H9 (cell line): ENCODE measurements around the gene RPL27. TPM values are rescaled to one million over a fixed set of nuclear protein-coding genes. Genes with fewer than 3 reads are reported as not detected.
A peak's percentile ranks its signal among the peaks of the same experiment; 100 is the strongest.

ENCODE experiments used
- DNase-seq: peaks from one replicate; pipeline ENCODE4 v3.0.0-alpha.2; 2017
- H2AFZ ChIP-seq: one replicate; pipeline ENCODE4 v1.6.1; 2013; ENCODE audit warnings: mild to moderate bottlenecking, low read length, control low read depth, moderate library complexity
- H2AK5ac ChIP-seq: 2 replicates; pipeline ENCODE4 v1.6.1; 2013; ENCODE audit warnings: low read length, control low read depth, mixed read lengths; ENCODE audit not compliant: insufficient read length
- H2BK120ac ChIP-seq: one replicate; pipeline ENCODE4 v1.6.1; 2013; ENCODE audit warnings: low read depth, mild to moderate bottlenecking, low read length, control low read depth, inconsistent platforms; ENCODE audit not compliant: poor library complexity, severe bottlenecking
- H2BK12ac ChIP-seq: 2 replicates; pipeline ENCODE4 v1.6.1; 2013; ENCODE audit warnings: low read length, control low read depth, mixed read lengths, low read depth; ENCODE audit not compliant: insufficient read length
- H2BK15ac ChIP-seq: 2 replicates; pipeline ENCODE4 v1.6.1; 2013; ENCODE audit warnings: low read depth, low read length, control low read depth
- H2BK20ac ChIP-seq: one replicate; pipeline ENCODE4 v1.6.1; 2013; ENCODE audit warnings: low read depth, mild to moderate bottlenecking, low read length, control low read depth, inconsistent platforms; ENCODE audit not compliant: poor library complexity, severe bottlenecking
- H2BK5ac ChIP-seq: 2 replicates; pipeline ENCODE4 v1.6.1; 2013; ENCODE audit warnings: low read length, control low read depth, mixed read lengths; ENCODE audit not compliant: insufficient read length
- H3K14ac ChIP-seq: 2 replicates; pipeline ENCODE4 v1.6.1; 2013; ENCODE audit warnings: low read length, control low read depth; ENCODE audit not compliant: insufficient read depth
- H3K18ac ChIP-seq: 2 replicates; pipeline ENCODE4 v1.6.1; 2013; ENCODE audit warnings: low read depth, mild to moderate bottlenecking, mixed read lengths, low read length, control low read depth; ENCODE audit not compliant: insufficient read length
- H3K23ac ChIP-seq: 2 replicates; pipeline ENCODE4 v1.6.1; 2013; ENCODE audit warnings: low read length, control low read depth, mixed read lengths, low read depth; ENCODE audit not compliant: insufficient read length
- H3K23me2 ChIP-seq: 2 replicates; pipeline ENCODE4 v1.6.1; 2013; ENCODE audit warnings: low read depth, mild to moderate bottlenecking, mixed read lengths, low read length, control low read depth; ENCODE audit not compliant: insufficient read length, poor library complexity, severe bottlenecking
- H3K27ac ChIP-seq: 2 replicates; pipeline ENCODE4 v1.5.1; 2013; ENCODE audit warnings: low read length, control low read depth, mixed read lengths, low read depth; ENCODE audit not compliant: insufficient read length
- H3K27me3 ChIP-seq: 2 replicates; pipeline ENCODE4 v1.6.1; 2013; ENCODE audit warnings: low read length, control low read depth, inconsistent platforms; ENCODE audit not compliant: insufficient read depth
- H3K4ac ChIP-seq: 2 replicates; pipeline ENCODE4 v1.6.1; 2013; ENCODE audit warnings: low read depth, mild to moderate bottlenecking, control low read depth, inconsistent platforms, low read length, moderate library complexity
- H3K4me1 ChIP-seq: 2 replicates; pipeline ENCODE4 v1.6.1; 2013; ENCODE audit warnings: low read length, control low read depth, inconsistent platforms; ENCODE audit not compliant: insufficient read depth
- H3K4me2 ChIP-seq: 2 replicates; pipeline ENCODE4 v1.6.1; 2013; ENCODE audit warnings: low read length, control low read depth, mixed read lengths; ENCODE audit not compliant: insufficient read length, insufficient read depth
- H3K56ac ChIP-seq: 2 replicates; pipeline ENCODE4 v1.6.1; 2013; ENCODE audit warnings: low read depth, mild to moderate bottlenecking, mixed read lengths, low read length, control low read depth; ENCODE audit not compliant: insufficient read length
- H3K79me1 ChIP-seq: 2 replicates; pipeline ENCODE4 v1.6.1; 2013; ENCODE audit warnings: low read depth, mild to moderate bottlenecking, moderate library complexity, low read length, control low read depth, inconsistent platforms; ENCODE audit not compliant: insufficient read depth, poor library complexity, severe bottlenecking
- H3K79me2 ChIP-seq: 2 replicates; pipeline ENCODE4 v1.6.1; 2013; ENCODE audit warnings: low read length, control low read depth, inconsistent platforms; ENCODE audit not compliant: insufficient read depth
- H3K9ac ChIP-seq: 2 replicates; pipeline ENCODE4 v1.6.1; 2013; ENCODE audit warnings: low read length, control low read depth, mixed read lengths; ENCODE audit not compliant: insufficient read length; ENCODE audit errors: extremely low read depth
- H3K9me3 ChIP-seq: one replicate; pipeline ENCODE4 v1.6.1; 2013; ENCODE audit warnings: low read depth, low read length, inconsistent platforms; ENCODE audit not compliant: control insufficient read depth
- H3T11ph ChIP-seq: one replicate; pipeline ENCODE4 v1.6.1; 2013; ENCODE audit warnings: mild to moderate bottlenecking, low read length, control low read depth, inconsistent platforms
- H4K20me1 ChIP-seq: one replicate; pipeline ENCODE4 v1.6.1; 2013; ENCODE audit not compliant: control insufficient read depth, insufficient read length, insufficient read depth
- H4K5ac ChIP-seq: 2 replicates; pipeline ENCODE4 v1.6.1; 2013; ENCODE audit warnings: low read depth, mild to moderate bottlenecking, mixed read lengths, low read length, control low read depth; ENCODE audit not compliant: insufficient read length
- H4K8ac ChIP-seq: replicated peaks from 2 replicates; pipeline ENCODE4 v1.6.1; 2013; ENCODE audit warnings: low read length, control low read depth, mixed read lengths, low read depth; ENCODE audit not compliant: insufficient read length
- H4K91ac ChIP-seq: 2 replicates; pipeline ENCODE4 v1.6.1; 2013; ENCODE audit warnings: low read depth, mild to moderate bottlenecking, moderate library complexity, mixed read lengths, low read length, control low read depth; ENCODE audit not compliant: insufficient read length
- H3K27ac Mint-ChIP-seq, 3 experiments: 2 replicates in 2 of 3; 3 replicates in 1 of 3; pipeline ENCODE4 v1.8.0; 2020 to 2021; ENCODE audit warnings: mixed read lengths in 3 of 3, mild to moderate bottlenecking in 1 of 3, moderate library complexity in 1 of 3
- H3K27me3 Mint-ChIP-seq: 2 replicates; pipeline ENCODE4 v1.8.0; 2021; ENCODE audit warnings: low read depth, mild to moderate bottlenecking, moderate library complexity, mixed read lengths
- H3K36me3 Mint-ChIP-seq, 3 experiments: 2 replicates in 2 of 3; 3 replicates in 1 of 3; pipeline ENCODE4 v1.8.0; 2020 to 2021; ENCODE audit warnings: low read depth in 3 of 3, mixed read lengths in 3 of 3; ENCODE audit not compliant: insufficient read depth in 1 of 3
- H3K4me1 Mint-ChIP-seq, 2 experiments: 2 replicates each; pipeline ENCODE4 v1.8.0; 2020; ENCODE audit warnings: mixed read lengths in 2 of 2
- H3K4me3 Mint-ChIP-seq, 2 experiments: 2 replicates in 1 of 2; 3 replicates in 1 of 2; pipeline ENCODE4 v1.8.0; 2020 to 2021; ENCODE audit warnings: mild to moderate bottlenecking in 2 of 2, mixed read lengths in 2 of 2, moderate library complexity in 1 of 2
- H3K9me3 Mint-ChIP-seq, 2 experiments: 2 replicates in 1 of 2; 3 replicates in 1 of 2; pipeline ENCODE4 v1.8.0; 2020; ENCODE audit warnings: mild to moderate bottlenecking in 2 of 2, mixed read lengths in 2 of 2, moderate library complexity in 1 of 2
- CTCF ChIP-seq: fragments of 200-600 bp; sonication (generic); conservative IDR thresholded peaks from 3 replicates; pipeline ENCODE4 v1.8.0; 2021; ENCODE audit warnings: antibody characterized with exemption, mild to moderate bottlenecking
- WGBS: extraction: QIAGEN DNeasy Blood & Tissue Kit; methylation state at CpG from one replicate; pipeline ENCODE4 v1.1.7; 2013; ENCODE audit warnings: missing lambda C conversion rate, low lambda C conversion rate, mixed read lengths; ENCODE audit not compliant: insufficient read length; ENCODE audit errors: extremely low coverage; 5-methylcytosine and 5-hydroxymethylcytosine counted together
- total RNA-seq: library from RNA; stranded (reverse); gene quantifications from 2 replicates; pipeline ENCODE4 v1.2.1, GENCODE V29; 2021

Gene RPL27
- total RNA-seq, 1 experiment from 2014 or later = 1,514 TPM

GRCh38 chr17:43013296-43013695 lies 15.1 kb downstream of the RPL27 start:
- no peaks in the 10 kb centered on the region for H4K20me1 ChIP-seq
- peak overlapping the region; percentile 7 to 92 (median 15); a peak in 4 of 7 replicates for H3K27ac Mint-ChIP-seq
- DNase-seq = no peak

More at GRCh38 chr17:43013296-43013695, 15.1 kb downstream of the RPL27 start:
- Histone ChIP-seq H3K79me1 (no peaks in the 10 kb centered on the region), H4K91ac (no peak overlapping the region), H3K4ac (no peak overlapping the region), H3K23me2 (no peaks in the 10 kb centered on the region), H3K4me1 (no peaks in the 10 kb centered on the region; the same call in 1 of the 2 replicates), H2BK12ac (no peak overlapping the region), H2BK20ac (no peak overlapping the region), H4K8ac (no peak overlapping the region), H3K23ac (no peak overlapping the region), H3K79me2 (no peaks in the 10 kb centered on the region), H3K4me2 (no peak overlapping the region), H2BK15ac (no peak overlapping the region), H3K18ac (no peak overlapping the region), H2AFZ (no peak overlapping the region), H3K9me3 (no peaks in the 10 kb centered on the region), H3K56ac (no peak overlapping the region), H3T11ph (no peak overlapping the region), H3K9ac (no peak overlapping the region), H3K27ac (no peak overlapping the region), H3K27me3 (no peaks in the 10 kb centered on the region), H2BK5ac (no peak overlapping the region), H3K14ac (no peak overlapping the region), H4K5ac (no peak overlapping the region), H2AK5ac (no peak overlapping the region), H2BK120ac (no peak overlapping the region)
- no peak for TF ChIP-seq CTCF
- Mint-ChIP-seq H3K4me3 (no peak overlapping the region), H3K9me3 (no peaks in the 10 kb centered on the region), H3K36me3 (peaks cover 11 to 33% (median 28%) of the 10 kb centered on the region in 3 experiments; a peak in 6 of 7 replicates), H3K4me1 (peaks cover 20 to 40% of the 10 kb centered on the region in 2 experiments), H3K27me3 (no peaks in the 10 kb centered on the region)
- no CpG with 5 or more reads among the region's 8 CpGs for WGBS
